Activated CD8-positive, alpha-beta T cell treated with anti-CD3 and anti-CD28 coated beads for 36 hours (primary cell): Measurements from ENCODE around the gene ANO9. TPM values are rescaled to one million over a fixed set of nuclear protein-coding genes. Genes with fewer than 3 reads are reported as not detected.

Source experiments
- ATAC-seq: fragments of 200-7000 bp; cut with Tn5 transposase; one replicate; pipeline ENCODE4 v1.10.0; 2021; ENCODE audit warnings: mild to moderate bottlenecking, moderate library complexity
- CTCF ChIA-PET: fragments of 350-600 bp; sonication (Branson Sonifier 250); formaldehyde crosslinking; loops from one replicate; lab custom pipeline; 2021; ENCODE audit warnings: antibody characterized with exemption; lab: Charles Lee
- POLR2A ChIA-PET: fragments of 350-600 bp; sonication (Branson Sonifier 250); formaldehyde crosslinking; loops from one replicate; lab custom pipeline; 2021; ENCODE audit warnings: antibody characterized with exemption; lab: Charles Lee
- DNase-seq: peaks from one replicate; pipeline ENCODE4 v3.0.0-alpha.2; 2020
- H3K27ac Mint-ChIP-seq: one replicate; pipeline ENCODE4 v1.8.0; 2021; ENCODE audit warnings: mild to moderate bottlenecking, mixed read lengths
- H3K27me3 Mint-ChIP-seq: one replicate; pipeline ENCODE4 v1.8.0; 2021; ENCODE audit warnings: mixed read lengths
- H3K36me3 Mint-ChIP-seq: one replicate; pipeline ENCODE4 v1.8.0; 2021; ENCODE audit warnings: low read depth, mixed read lengths
- H3K4me1 Mint-ChIP-seq: one replicate; pipeline ENCODE4 v1.8.0; 2021; ENCODE audit warnings: low read depth, mixed read lengths
- H3K4me3 Mint-ChIP-seq: one replicate; pipeline ENCODE4 v1.8.0; 2021; ENCODE audit warnings: mild to moderate bottlenecking, moderate library complexity, mixed read lengths
- H3K9me3 Mint-ChIP-seq: one replicate; pipeline ENCODE4 v1.8.0; 2021; ENCODE audit warnings: mixed read lengths
- CTCF ChIP-seq: fragments of 200-600 bp; IDR thresholded peaks from one replicate; pipeline ENCODE4 v1.8.0; 2022; ENCODE audit warnings: antibody characterized with exemption, mild to moderate bottlenecking
- intact Hi-C: fragments of 100-400 bp; cut with micrococcal nuclease; formaldehyde crosslinking; loops from one replicate; pipeline ENCODE4 v1.10.0; 2022
- total RNA-seq, 2 experiments: library from RNA; stranded (reverse); gene quantifications; one replicate each; pipeline ENCODE4 v1.2.3, GENCODE V29; 2021

The ANO9 gene
- total RNA-seq, 2 experiments from 2014 or later = 28.2 to 29.0 TPM

- DNase-seq = no peak
- no peak for ATAC-seq
- intact Hi-C loops = no loop called here
- Mint-ChIP-seq H3K36me3 (peaks cover 11% of the 10 kb centered on the region), H3K4me1 (no peaks in the 10 kb centered on the region), H3K27ac (no peak overlapping the region), H3K4me3 (no peak overlapping the region), H3K9me3 (peaks cover 1% of the 10 kb centered on the region), H3K27me3 (no peaks in the 10 kb centered on the region)
- CTCF ChIA-PET = no interaction called here
- POLR2A ChIA-PET = no interaction called here
- TF ChIP-seq CTCF = no peak
These were observed 17.6 kb downstream of the ANO9 start for GRCh38 chr11:424232-424631.

- no peak for TF ChIP-seq CTCF
- ChIA-PET CTCF (interaction anchor here (1.0 to 1.3 kb wide), 3 partner anchors 23 to 97 kb away, joined by 3 to 4 read pairs (median 3); no protein-coding TSS in a partner anchor), POLR2A (no interaction called here)
- Mint-ChIP-seq H3K9me3 (peaks cover 1% of the 10 kb centered on the region), H3K4me3 (no peak overlapping the region), H3K36me3 (peaks cover 9% of the 10 kb centered on the region), H3K27me3 (no peaks in the 10 kb centered on the region), H3K27ac (no peak overlapping the region), H3K4me1 (no peaks in the 10 kb centered on the region)
- DNase-seq (no peak), ATAC-seq (no peak)
- intact Hi-C loops = no loop called here
These were observed 19.6 kb downstream of the ANO9 start for GRCh38 chr11:422249-422656.

- CTCF ChIA-PET = no interaction called here
- H3K27ac Mint-ChIP-seq = no peak overlapping the region
- no peak for DNase-seq
- H3K27me3 Mint-ChIP-seq = no peaks in the 10 kb centered on the region
- peaks cover 9% of the 10 kb centered on the region for H3K36me3 Mint-ChIP-seq
- POLR2A ChIA-PET = no interaction called here
- peaks cover 1% of the 10 kb centered on the region for H3K9me3 Mint-ChIP-seq
- ATAC-seq = no peak
- H3K4me3 Mint-ChIP-seq = no peak overlapping the region
- intact Hi-C loops = no loop called here
- TF ChIP-seq CTCF = no peak
- peaks cover 4% of the 10 kb centered on the region for H3K4me1 Mint-ChIP-seq
These were observed 20.9 kb downstream of the ANO9 start for GRCh38 chr11:420911-421321.

- H3K27ac Mint-ChIP-seq = no peak overlapping the region
- ChIA-PET POLR2A (no interaction called here), CTCF (no interaction called here)
- H3K4me3 Mint-ChIP-seq = no peak overlapping the region
- DNase-seq (no peak), ATAC-seq (no peak)
- H3K9me3 Mint-ChIP-seq = peaks cover 1% of the 10 kb centered on the region
- H3K4me1 Mint-ChIP-seq = peaks cover 9% of the 10 kb centered on the region
- peaks cover 7% of the 10 kb centered on the region for H3K36me3 Mint-ChIP-seq
- intact Hi-C loops = no loop called here
- no peak for TF ChIP-seq CTCF
- H3K27me3 Mint-ChIP-seq = no peaks in the 10 kb centered on the region
These were observed 21.5 kb downstream of the ANO9 start for GRCh38 chr11:420054-420910.

- POLR2A ChIA-PET = no interaction called here
These were observed 22.4 kb downstream of the ANO9 start for GRCh38 chr11:419248-420005.

More at GRCh38 chr11:419248-420005, 22.4 kb downstream of the ANO9 start:
- no peak overlapping the region for H3K27ac Mint-ChIP-seq
- peaks cover 14% of the 10 kb centered on the region for H3K4me1 Mint-ChIP-seq
- CTCF ChIA-PET = no interaction called here
- intact Hi-C loops = no loop called here
- no peak for TF ChIP-seq CTCF
- no peaks in the 10 kb centered on the region for H3K27me3 Mint-ChIP-seq
- no peak for ATAC-seq
- H3K9me3 Mint-ChIP-seq = no peaks in the 10 kb centered on the region
- H3K4me3 Mint-ChIP-seq = no peak overlapping the region
- peaks cover 1% of the 10 kb centered on the region for H3K36me3 Mint-ChIP-seq
- DNase-seq = no peak
